Pons (tissue), 1 donor: Measurements from ENCODE around the gene CFAP410.

Experiments used
- DNase-seq: peaks from one replicate; pipeline ENCODE4 v3.0.0-alpha.2; 2016; ENCODE audit warnings: low spot score

The CFAP410 gene

GRCh38 chr21:44330698-44331097 is 8.5 kb downstream of the CFAP410 start:
- no peak for DNase-seq

- DNase-seq, result no peak
Measured at GRCh38 chr21:44329971-44330681, 9.1 kb downstream of the CFAP410 start.

DNA sequence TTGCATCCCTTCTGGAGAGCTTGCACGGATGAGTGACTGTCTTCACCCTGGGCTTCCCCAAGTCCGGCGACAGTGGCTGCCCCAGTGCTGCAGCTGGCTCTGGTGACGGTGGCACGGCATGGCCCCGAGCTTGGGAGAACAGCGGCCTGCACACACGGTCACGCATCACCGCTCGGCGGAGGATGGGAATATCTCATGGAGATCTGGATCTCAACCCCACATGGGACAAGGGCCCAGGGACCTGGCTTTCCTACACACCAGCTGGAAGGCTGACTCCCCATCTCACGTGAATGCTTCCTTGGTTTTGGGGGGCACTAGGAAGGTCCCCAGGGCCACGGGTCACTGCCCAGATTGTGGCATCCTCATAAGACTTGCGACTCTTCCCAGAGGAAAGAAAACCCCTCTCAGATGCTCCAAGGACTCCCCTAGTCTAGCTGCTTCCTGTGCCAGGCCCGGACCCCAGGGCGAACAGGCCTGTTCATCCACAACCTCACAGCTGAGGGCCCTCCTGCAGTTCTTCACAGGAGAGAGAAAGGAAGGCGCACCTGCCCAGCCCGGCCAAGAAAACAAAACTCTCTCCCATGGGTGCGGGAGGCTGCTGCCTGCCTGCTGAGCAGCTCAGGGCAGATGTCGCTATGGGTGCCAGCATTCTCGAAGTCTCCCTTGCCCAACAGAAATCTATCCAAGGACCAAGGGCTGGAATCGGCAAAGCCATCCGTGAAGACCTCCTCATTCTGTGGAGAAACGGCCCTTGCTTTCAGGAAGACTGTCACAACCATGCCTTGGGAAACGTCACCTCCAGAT is 9.9 kb downstream of the CFAP410 start:
- DNase-seq, result peak; percentile 45

GRCh38 chr21:44328242-44328895 is 10.8 kb downstream of the CFAP410 start:
- DNase-seq, result no peak

DNA sequence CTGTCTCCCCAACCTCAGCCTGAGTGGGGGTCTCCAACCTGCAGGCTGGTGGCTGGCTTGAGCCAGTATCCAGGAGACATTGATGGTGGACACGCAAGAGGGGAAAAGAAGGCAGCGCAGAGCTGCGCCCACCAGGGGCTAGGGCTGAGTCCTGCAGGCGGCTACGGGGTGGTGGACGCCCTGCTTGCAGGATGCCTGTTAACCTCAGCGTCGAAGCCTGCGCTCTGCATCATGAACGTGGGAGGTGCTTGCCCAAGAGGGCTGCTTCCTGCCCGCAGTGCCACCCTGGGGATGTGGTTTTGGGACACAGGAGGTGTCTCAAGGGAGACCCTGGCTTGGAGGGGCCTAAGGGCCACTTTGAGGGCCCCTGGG is 11.6 kb downstream of the CFAP410 start:
- no peak for DNase-seq

DNA sequence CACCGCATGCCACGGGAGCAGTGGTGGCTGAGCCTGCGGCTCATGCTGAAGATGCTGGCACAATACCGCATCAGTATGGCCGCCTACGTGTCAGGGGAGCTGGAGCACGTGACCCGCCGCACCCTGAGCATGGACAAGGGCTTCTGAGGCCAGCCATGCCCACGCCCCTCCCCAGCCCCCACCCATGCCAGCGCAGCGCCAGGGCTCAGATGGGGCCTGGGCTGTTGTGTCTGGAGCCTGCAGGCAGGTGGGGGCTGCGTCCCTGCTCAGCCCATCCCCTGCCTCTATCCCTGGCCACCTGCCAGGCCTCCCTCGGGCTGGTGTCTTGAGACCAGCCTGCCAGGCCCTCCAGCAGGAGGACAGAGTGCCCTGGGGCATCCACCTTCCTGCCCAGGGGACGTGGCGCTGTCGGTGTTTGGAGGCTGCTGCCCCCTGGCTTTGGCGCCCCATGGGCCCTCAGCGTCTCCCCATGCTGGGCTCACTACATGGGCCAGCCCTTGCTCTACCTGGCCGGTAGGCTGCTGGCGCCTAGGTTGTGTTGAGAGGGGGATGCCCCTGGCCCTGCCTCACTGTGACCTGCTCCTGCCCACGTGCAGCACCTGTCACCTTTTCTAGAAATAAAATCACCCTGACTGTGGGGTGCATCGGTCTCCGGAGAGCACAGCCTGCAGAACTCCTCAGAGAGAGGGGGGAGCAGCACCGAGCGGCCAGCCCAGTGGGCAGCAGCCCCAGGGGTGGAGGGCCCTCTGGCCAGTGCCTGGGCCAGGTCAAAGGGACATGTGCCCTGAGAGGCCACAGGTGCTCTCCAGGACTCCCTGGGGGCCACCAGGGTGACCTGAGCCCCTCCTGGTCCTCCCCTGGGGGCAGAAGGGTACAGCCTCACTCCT is 12.2 kb downstream of the CFAP410 start:
- DNase-seq, result no peak

GRCh38 chr21:44326272-44326647 is 12.9 kb downstream of the CFAP410 start:
- no peak for DNase-seq

GRCh38 chr21:44325386-44326271 is 13.6 kb downstream of the CFAP410 start:
- DNase-seq, result no peak

GRCh38 chr21:44324854-44325107 is 14.4 kb downstream of the CFAP410 start:
- no peak for DNase-seq

- no peak for DNase-seq
Measured at GRCh38 chr21:44324106-44324853, 14.9 kb downstream of the CFAP410 start.

GRCh38 chr21:44323591-44323990 is 15.6 kb downstream of the CFAP410 start:
- no peak for DNase-seq

DNA sequence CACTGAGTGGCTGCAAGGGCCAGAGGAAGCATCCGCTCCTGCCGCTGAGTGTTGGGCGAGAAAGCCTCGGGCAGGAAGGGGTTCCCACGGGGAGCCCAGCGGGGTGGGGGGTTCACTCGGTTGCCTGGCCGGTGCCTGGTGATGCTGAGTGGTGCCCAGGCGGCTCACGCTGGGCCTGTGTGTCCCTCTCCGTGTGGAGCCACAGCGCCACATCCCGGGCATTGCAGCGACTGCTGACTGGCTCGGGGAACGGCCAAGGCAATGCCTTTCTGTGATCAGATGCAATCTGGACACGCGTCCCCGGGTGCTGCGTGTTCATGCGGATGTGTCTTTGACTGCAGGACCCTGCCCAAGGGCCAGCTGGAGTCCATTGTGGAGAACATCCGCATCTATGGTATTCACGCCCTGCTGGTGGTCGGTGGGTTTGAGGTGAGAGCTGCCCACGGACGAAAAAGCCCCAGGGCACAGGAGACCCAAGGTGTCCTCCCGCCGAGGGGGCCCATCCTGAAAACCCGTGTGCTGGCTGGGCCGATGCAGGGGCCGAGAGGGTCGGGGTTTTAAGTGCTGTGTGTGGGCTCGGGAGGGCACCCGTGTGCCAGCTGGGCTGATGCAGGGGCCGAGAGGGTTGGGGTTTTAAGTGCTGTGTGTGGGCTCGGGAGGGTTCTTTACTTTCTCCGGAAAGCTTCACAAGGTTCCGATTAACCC is 16.4 kb downstream of the CFAP410 start:
- DNase-seq, result no peak

- no peak for DNase-seq
Measured at GRCh38 chr21:44321846-44322450, 17.2 kb downstream of the CFAP410 start.

DNA sequence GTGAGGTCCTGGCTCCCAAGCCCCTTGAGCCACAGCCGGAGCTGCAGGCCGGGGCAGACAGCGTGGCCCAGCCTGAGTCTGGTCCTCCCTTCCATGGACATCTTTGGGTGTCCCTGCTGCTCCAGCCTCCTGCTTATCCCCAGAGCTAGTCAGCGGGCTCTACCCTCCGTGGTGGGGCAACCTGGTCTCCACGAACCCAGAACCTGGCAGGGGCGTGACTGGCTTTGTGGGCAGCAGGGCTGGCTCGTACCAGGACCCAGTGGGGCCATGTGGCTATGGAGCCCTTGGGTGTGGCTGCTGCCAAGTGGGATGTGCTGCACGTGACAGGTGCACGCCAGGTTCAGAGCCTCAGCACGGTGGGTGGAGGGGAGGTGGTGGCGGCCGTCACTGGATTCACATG is 18.3 kb downstream of the CFAP410 start:
- DNase-seq, result no peak

GRCh38 chr21:44319407-44320065 is 19.7 kb downstream of the CFAP410 start:
- DNase-seq, result no peak

- DNase-seq, result no peak
Measured at GRCh38 chr21:44318489-44319285, 20.5 kb downstream of the CFAP410 start.

GRCh38 chr21:44317871-44318270 is 21.3 kb downstream of the CFAP410 start:
- no peak for DNase-seq

GRCh38 chr21:44317241-44317782 is 21.9 kb downstream of the CFAP410 start:
- DNase-seq, result peak; percentile 79
